ENCODE measurements around the gene REXO4. TPM values are rescaled to one million over a fixed set of nuclear protein-coding genes. Genes with fewer than 3 reads are reported as not detected.

The REXO4 gene
- total RNA-seq, 1 donor from 2014 or later, result 33.3 TPM

DNA sequence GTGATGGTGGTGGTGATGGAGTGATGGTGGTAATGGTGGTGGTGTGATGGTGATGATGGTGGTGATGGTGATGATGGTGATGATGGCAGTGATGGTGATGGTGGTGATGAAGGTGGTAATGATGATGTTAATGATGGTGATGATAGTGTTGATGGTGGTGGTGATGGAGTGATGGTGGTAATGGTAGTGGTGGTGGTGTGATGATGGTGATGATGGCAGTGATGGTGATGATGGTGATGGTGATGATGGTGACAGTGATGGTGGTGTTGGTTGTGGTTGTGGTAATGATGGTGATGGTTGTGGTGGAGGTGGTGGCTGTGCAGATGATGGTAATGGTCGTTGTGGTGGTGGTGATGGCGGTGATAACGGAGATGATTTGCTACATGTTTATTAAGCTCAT, 34.4 kb downstream of the REXO4 start:
- Mint-ChIP-seq H3K4me3 (no peak overlapping the region), H3K27ac (no peak overlapping the region), H3K27me3 (no peaks in the 10 kb centered on the region), H3K4me1 (no peaks in the 10 kb centered on the region), H3K36me3 (ENCODE audit: low read depth) (no peaks in the 10 kb centered on the region), H3K9me3 (no peaks in the 10 kb centered on the region)
- ATAC-seq (ENCODE audit: low read depth) (no peak), DNase-seq (no peak)
- intact Hi-C loops (cut with micrococcal nuclease), result no loop called here
- TF ChIP-seq, protein P1, sequence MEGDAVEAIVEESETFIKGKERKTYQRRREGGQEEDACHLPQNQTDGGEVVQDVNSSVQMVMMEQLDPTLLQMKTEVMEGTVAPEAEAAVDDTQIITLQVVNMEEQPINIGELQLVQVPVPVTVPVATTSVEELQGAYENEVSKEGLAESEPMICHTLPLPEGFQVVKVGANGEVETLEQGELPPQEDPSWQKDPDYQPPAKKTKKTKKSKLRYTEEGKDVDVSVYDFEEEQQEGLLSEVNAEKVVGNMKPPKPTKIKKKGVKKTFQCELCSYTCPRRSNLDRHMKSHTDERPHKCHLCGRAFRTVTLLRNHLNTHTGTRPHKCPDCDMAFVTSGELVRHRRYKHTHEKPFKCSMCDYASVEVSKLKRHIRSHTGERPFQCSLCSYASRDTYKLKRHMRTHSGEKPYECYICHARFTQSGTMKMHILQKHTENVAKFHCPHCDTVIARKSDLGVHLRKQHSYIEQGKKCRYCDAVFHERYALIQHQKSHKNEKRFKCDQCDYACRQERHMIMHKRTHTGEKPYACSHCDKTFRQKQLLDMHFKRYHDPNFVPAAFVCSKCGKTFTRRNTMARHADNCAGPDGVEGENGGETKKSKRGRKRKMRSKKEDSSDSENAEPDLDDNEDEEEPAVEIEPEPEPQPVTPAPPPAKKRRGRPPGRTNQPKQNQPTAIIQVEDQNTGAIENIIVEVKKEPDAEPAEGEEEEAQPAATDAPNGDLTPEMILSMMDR (IDR thresholded peaks at IDR 0.05), result no peak
- ChIA-PET POLR2A (no interaction called here), CTCF (no interaction called here)

GRCh38 chr9:133382507-133383141, 35.2 kb downstream of the REXO4 start:
- POLR2A ChIA-PET, result no interaction called here
- ATAC-seq (ENCODE audit: low read depth), result no peak
- H3K27me3 Mint-ChIP-seq, result no peaks in the 10 kb centered on the region
- no peaks in the 10 kb centered on the region for H3K36me3 Mint-ChIP-seq (ENCODE audit: low read depth)
- no peak overlapping the region for H3K27ac Mint-ChIP-seq
- intact Hi-C loops (cut with micrococcal nuclease), result no loop called here
- CTCF ChIA-PET, result no interaction called here
- DNase-seq, result no peak
- no peaks in the 10 kb centered on the region for H3K9me3 Mint-ChIP-seq
- no peaks in the 10 kb centered on the region for H3K4me1 Mint-ChIP-seq
- no peak overlapping the region for H3K4me3 Mint-ChIP-seq
- TF ChIP-seq, protein P1 (IDR thresholded peaks at IDR 0.05), result no peak

DNA sequence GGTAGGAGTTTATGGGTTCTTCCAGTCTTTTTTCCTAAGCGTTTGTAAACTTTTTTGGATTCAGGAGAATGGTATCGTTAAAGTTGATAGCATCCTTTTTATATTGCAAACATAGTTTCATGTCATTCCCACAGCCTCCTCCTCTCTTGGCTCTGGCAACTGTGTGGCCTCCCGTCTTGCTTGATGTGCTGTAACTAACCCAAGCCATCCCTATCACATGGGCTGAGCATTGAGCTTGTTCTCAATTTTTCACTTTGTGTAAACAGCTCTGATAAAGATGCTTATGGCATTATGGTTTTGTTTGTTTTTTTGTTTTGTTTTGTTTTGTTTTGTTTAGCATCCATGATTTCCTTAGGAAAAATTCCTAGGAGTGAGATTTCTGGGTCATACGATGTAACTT, 37.1 kb downstream of the REXO4 start:
- POLR2A ChIA-PET, result interaction anchor here (0.6 kb wide), 1 partner anchor 79 kb away, joined by 3 read pairs; the partner anchor contains the start of gene CACFD1

GRCh38 chr9:133379153-133380086, 38.4 kb downstream of the REXO4 start:
- intact Hi-C loops (cut with micrococcal nuclease), result loop anchor here (10.0 kb wide), 2 partner anchors 645 to 755 kb away; partner anchors contain the start of genes BRD3OS and WDR5
- Mint-ChIP-seq H3K4me1 (peaks cover 10% of the 10 kb centered on the region), H3K27ac (no peak overlapping the region), H3K4me3 (no peak overlapping the region), H3K9me3 (no peaks in the 10 kb centered on the region), H3K27me3 (no peaks in the 10 kb centered on the region), H3K36me3 (ENCODE audit: low read depth) (peaks cover 3% of the 10 kb centered on the region)
- DNase-seq (no peak), ATAC-seq (ENCODE audit: low read depth) (no peak)
- ChIA-PET POLR2A (interaction anchor here (0.6 kb wide), 2 partner anchors 56 to 785 kb away, joined by 3 to 5 read pairs; partner anchors contain the start of gene RNU6ATAC), CTCF (interaction anchor here (0.5 to 1.0 kb wide), 3 partner anchors 13 to 49 kb away, joined by 3 read pairs; partner anchors contain the start of genes MED22 and RPL7A)
- TF ChIP-seq, protein P1 (IDR thresholded peaks at IDR 0.05), result no peak

More for the DNA sequence above, 37.1 kb downstream of the REXO4 start:
- no peak overlapping the region for H3K4me3 Mint-ChIP-seq
- CTCF ChIA-PET, result no interaction called here
- DNase-seq, result no peak
- intact Hi-C loops (cut with micrococcal nuclease), result no loop called here
- no peak overlapping the region for H3K27ac Mint-ChIP-seq
- H3K36me3 Mint-ChIP-seq (ENCODE audit: low read depth), result no peaks in the 10 kb centered on the region
- no peaks in the 10 kb centered on the region for H3K9me3 Mint-ChIP-seq
- H3K4me1 Mint-ChIP-seq, result peaks cover 3% of the 10 kb centered on the region
- no peaks in the 10 kb centered on the region for H3K27me3 Mint-ChIP-seq
- TF ChIP-seq, protein P1 (IDR thresholded peaks at IDR 0.05), result no peak
- ATAC-seq (ENCODE audit: low read depth), result no peak

All from activated B cell treated with CpG ODN at 0.5 μM for 24 hours (primary cell).